ENCODE data around the gene PRDM16. TPM values are rescaled to one million over a fixed set of nuclear protein-coding genes. Genes with fewer than 3 reads are reported as not detected.

Gene PRDM16
- polyA plus RNA-seq, 1 of the 3 experiments (the other 2 are of a cell fraction) = not detected

- DNase-seq = no peak
- TF ChIP-seq FOXM1 (IDR thresholded peaks at IDR 0.05; ENCODE audit: low read depth) (no peak), RFX5 (IDR thresholded peaks at IDR 0.05; ENCODE audit: low read length) (no peak), CHD2 (IDR thresholded peaks at IDR 0.05; ENCODE audit: low read length, partially characterized antibody) (no peak), ZBTB33 (IDR thresholded peaks at IDR 0.05; ENCODE audit: borderline replicate concordance, low read depth) (no peak), FOSL2 (IDR thresholded peaks at IDR 0.05; ENCODE audit: borderline replicate concordance, low read depth) (no peak), RCOR1 (IDR thresholded peaks at IDR 0.05; ENCODE audit: low read length) (no peak), MEF2A (IDR thresholded peaks at IDR 0.05; ENCODE audit: borderline replicate concordance, low read depth) (no peak), PBX3 (IDR thresholded peaks at IDR 0.05) (no peak), MAX (IDR thresholded peaks at IDR 0.05; ENCODE audit: low read depth) (no peak), YY1 (IDR thresholded peaks at IDR 0.05; ENCODE audit: low read depth) (no peak), REST (IDR thresholded peaks at IDR 0.05; ENCODE audit: low read depth, low read length) (no peak), USF1 (IDR thresholded peaks at IDR 0.05; ENCODE audit: borderline replicate concordance, low read depth) (no peak)
- Histone ChIP-seq H4K20me1 (ENCODE audit: insufficient read depth) (no peaks in the 10 kb centered on the region), H3K27ac (ENCODE audit: low read depth in 2 of 2, low read length in 1 of 2) (no peak overlapping the region), H3K36me3 (replicated peaks in 1 of 2; ENCODE audit: control insufficient read depth in 1 of 2, insufficient read depth in 2 of 2, low read length in 1 of 2) (no peaks in the 10 kb centered on the region), H2AFZ (ENCODE audit: low read depth) (no peak overlapping the region), H3K4me3 (ENCODE audit: low read depth in 2 of 2, low read length in 1 of 2) (no peak overlapping the region), H3K27me3 (ENCODE audit: insufficient read depth) (no peaks in the 10 kb centered on the region), H3K4me1 (ENCODE audit: control insufficient read depth in 1 of 2, insufficient read depth in 2 of 2, low read depth in 1 of 2, low read length in 1 of 2) (peaks cover 0 to 17% of the 10 kb centered on the region in 2 experiments; a peak in 1 of 4 replicates), H3K9ac (no peak overlapping the region), H3K9me2 (no peaks in the 10 kb centered on the region), H3K9me3 (no peaks in the 10 kb centered on the region), H3K79me2 (ENCODE audit: insufficient read depth) (no peaks in the 10 kb centered on the region), H3K4me2 (no peak overlapping the region), H3F3A (replicated peaks; ENCODE audit: insufficient read depth) (no peaks in the 10 kb centered on the region)
- WGBS (ENCODE audit: low lambda C conversion rate) = 70% methylated on average over 27 of the region's 38 CpGs
- CTCF ChIA-PET = no interaction called here
- POLR2A ChIA-PET = no interaction called here
These were observed 125.9 kb downstream of the PRDM16 start for GRCh38 chr1:3194760-3195479.

Data from SK-N-SH (cell line).